ENCODE measurements around the gene OR13H1.

The OR13H1 gene

GRCh38 chrX:131558562-131558961 lies 14.7 kb downstream of the OR13H1 start:
- Histone ChIP-seq H3K4me3 (ENCODE audit: low read depth, low read length) (no peak overlapping the region), H3K27me3 (no peaks in the 10 kb centered on the region), H3K4me1 (no peaks in the 10 kb centered on the region), H3K36me3 (no peaks in the 10 kb centered on the region), H3K9me3 (no peaks in the 10 kb centered on the region)
- no peak for TF ChIP-seq CTCF (IDR thresholded peaks at IDR 0.05; ENCODE audit: low read depth, low read length)
- DNase-seq = no peak

- no peak for DNase-seq
Measured at GRCh38 chrX:131564553-131565229, 20.8 kb downstream of the OR13H1 start.

GRCh38 chrX:131565909-131566308 lies 22.0 kb downstream of the OR13H1 start:
- no peaks in the 10 kb centered on the region for H3K4me1 ChIP-seq
- H3K27me3 ChIP-seq = no peaks in the 10 kb centered on the region
- no peaks in the 10 kb centered on the region for H3K36me3 ChIP-seq
- no peak for DNase-seq
- no peaks in the 10 kb centered on the region for H3K9me3 ChIP-seq
- no peak for TF ChIP-seq CTCF (IDR thresholded peaks at IDR 0.05; ENCODE audit: low read depth, low read length)
- H3K4me3 ChIP-seq (ENCODE audit: low read depth, low read length) = no peak overlapping the region

More at GRCh38 chrX:131564553-131565229, 20.8 kb downstream of the OR13H1 start:
- Histone ChIP-seq H3K4me1 (no peaks in the 10 kb centered on the region), H3K36me3 (no peaks in the 10 kb centered on the region), H3K4me3 (ENCODE audit: low read depth, low read length) (no peak overlapping the region), H3K27me3 (no peaks in the 10 kb centered on the region), H3K9me3 (no peaks in the 10 kb centered on the region)
- no peak for TF ChIP-seq CTCF (IDR thresholded peaks at IDR 0.05; ENCODE audit: low read depth, low read length)

- Histone ChIP-seq H3K9me3 (no peaks in the 10 kb centered on the region), H3K36me3 (no peaks in the 10 kb centered on the region), H3K27me3 (no peaks in the 10 kb centered on the region), H3K4me1 (no peaks in the 10 kb centered on the region), H3K4me3 (ENCODE audit: low read depth, low read length) (no peak overlapping the region)
- DNase-seq = no peak
- TF ChIP-seq CTCF (IDR thresholded peaks at IDR 0.05; ENCODE audit: low read depth, low read length) = no peak
Measured at GRCh38 chrX:131571348-131571747, 27.5 kb downstream of the OR13H1 start.

GRCh38 chrX:131572372-131573014 lies 28.6 kb downstream of the OR13H1 start:
- H3K4me3 ChIP-seq (ENCODE audit: low read depth, low read length) = no peak overlapping the region
- H3K36me3 ChIP-seq = no peaks in the 10 kb centered on the region
- H3K27me3 ChIP-seq = no peaks in the 10 kb centered on the region
- H3K9me3 ChIP-seq = no peaks in the 10 kb centered on the region
- DNase-seq = no peak
- no peak for TF ChIP-seq CTCF (IDR thresholded peaks at IDR 0.05; ENCODE audit: low read depth, low read length)
- H3K4me1 ChIP-seq = no peaks in the 10 kb centered on the region

GRCh38 chrX:131577413-131577812 lies 33.5 kb downstream of the OR13H1 start:
- no peaks in the 10 kb centered on the region for H3K4me1 ChIP-seq
- H3K4me3 ChIP-seq (ENCODE audit: low read depth, low read length) = no peak overlapping the region
- H3K27me3 ChIP-seq = no peaks in the 10 kb centered on the region
- DNase-seq = no peak
- no peaks in the 10 kb centered on the region for H3K36me3 ChIP-seq
- no peak for TF ChIP-seq CTCF (IDR thresholded peaks at IDR 0.05; ENCODE audit: low read depth, low read length)
- no peaks in the 10 kb centered on the region for H3K9me3 ChIP-seq

All from BE2C (cell line).